Astrocyte of the hippocampus (primary cell): ENCODE measurements around the gene GSS.

Experiments
- DNase-seq: peaks from one replicate; pipeline ENCODE4 v3.0.0; 2011; ENCODE audit warnings: low read depth, low spot score

Gene GSS

DNA sequence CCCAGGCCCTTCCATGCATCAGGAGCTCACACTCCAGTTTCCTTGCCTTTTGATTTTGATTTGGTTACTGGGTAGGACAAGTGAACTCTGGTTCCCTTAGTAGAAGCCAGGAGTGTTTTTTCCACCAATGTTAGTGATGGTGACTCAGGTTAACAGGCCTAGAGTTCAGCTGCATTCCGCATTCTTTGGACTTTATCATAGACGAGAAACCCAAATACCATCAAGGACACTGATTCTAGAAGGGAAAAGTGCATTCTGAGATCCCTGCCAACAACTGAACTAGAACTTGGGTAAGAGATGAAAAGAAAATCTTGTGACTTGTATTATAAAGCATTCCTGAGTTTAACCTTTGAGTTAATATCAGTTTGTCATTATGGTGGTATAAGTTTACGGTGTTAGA is 8.9 kb downstream of the GSS start:
- no peak for DNase-seq

DNA sequence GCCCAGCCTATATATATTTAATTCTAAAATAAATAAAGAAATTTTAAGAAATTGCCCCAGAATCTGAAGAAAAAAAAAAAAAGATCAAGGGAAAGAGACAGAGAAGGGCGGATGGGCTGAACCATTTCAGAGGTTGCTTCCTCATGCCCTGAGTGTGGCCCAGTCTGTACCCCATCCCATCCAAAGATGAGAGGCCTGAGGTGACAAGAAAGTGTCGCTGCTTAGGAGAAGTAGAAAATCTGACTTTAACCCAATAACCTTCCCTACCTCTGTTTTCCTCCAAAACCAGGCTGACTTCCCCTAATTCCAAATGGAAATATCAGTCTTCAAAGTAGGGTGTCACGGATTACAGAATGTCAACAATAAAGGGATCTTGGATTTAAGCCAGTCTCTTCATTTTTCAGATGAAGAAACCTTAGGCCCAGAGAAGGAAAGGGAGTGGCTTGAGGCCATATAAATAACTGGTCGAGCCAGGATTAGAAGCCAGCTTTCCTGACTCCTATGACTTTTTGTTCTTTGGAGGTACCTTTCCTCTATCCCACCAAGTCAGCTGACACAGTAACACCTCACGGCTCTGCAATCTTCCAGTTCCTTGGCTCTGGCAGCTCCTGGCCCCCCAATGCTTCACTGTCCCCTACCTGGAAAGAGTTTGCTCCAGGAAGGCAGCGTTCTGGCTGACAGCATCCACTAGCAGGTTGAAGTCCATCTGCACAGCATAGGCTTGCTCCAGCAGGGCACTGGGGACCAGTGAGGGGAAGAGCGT is 10.1 kb downstream of the GSS start:
- DNase-seq, result no peak

DNA sequence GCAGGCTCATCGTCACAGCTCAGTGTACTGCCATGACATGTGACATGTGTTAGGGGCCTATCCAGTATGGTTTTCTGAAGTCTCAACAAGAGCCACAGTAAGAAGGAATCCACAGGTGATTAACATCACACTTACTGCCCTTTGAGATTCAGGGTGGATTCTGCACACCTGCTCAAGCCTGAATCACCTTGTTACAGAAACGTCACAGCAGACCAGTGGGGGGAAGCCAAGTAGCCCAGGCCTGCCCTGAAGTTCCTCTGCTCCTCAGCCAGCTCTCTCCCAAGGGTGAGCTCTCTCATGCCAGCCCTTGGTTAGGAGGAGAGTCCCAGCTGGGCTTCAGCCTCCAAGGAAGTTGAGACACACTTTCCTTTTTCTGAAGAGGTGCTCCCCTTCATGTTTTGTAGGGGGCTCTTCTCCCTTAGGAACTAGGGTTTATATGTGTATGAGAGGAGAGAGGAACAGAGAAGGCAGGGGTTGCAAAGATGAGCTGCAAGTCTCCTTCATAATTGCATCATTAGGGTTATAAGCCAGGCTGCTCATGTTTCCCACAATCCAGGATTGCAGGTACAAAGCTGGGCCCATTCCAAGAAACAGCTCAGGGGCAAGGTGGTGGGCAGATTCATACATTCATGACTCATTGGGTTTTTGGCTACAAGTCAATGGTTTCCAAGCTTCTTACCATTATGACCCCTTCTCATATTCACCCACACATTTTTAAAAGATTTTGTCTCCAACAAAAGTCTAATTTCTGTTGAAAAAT is 11.6 kb downstream of the GSS start:
- DNase-seq, result no peak

DNA sequence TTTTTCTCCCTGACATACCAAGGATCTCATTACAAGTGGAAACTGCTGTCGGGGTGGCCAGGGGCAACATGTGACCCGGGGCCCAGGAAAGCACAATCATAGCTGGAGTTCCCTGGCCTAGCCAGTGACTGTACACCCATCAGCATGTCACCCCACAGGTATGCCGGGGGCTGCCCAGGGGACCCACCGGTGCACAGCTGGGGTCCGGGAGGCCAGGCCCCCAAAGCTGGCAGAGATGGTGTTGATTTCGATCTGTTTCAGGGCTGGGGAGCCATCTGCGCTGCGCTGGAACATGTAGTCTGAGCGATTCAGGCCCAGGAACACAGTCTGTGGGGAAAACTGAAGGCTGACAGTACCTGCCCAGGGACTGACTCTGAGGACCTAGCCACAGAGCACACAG is 13.3 kb downstream of the GSS start:
- no peak for DNase-seq

DNA sequence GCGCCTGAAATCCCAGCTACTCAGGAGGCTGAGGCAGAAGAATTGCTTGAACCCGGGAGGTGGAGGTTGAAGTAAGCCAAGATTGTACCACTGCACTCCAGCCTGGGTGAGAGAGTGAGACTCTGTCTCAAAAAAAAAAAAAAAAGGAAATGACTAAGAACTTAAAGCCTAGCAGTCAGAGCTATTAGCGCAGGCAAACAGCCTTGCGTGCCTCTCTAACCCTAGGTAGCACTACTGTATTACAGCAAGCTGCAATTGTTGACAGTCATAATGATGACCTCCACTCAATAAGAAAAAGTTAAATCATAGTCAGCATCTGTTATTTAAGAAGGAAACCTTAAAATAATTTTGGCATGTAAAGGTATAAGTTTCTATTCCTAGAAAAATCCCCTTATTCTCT is 14.4 kb downstream of the GSS start:
- DNase-seq, result no peak

DNA sequence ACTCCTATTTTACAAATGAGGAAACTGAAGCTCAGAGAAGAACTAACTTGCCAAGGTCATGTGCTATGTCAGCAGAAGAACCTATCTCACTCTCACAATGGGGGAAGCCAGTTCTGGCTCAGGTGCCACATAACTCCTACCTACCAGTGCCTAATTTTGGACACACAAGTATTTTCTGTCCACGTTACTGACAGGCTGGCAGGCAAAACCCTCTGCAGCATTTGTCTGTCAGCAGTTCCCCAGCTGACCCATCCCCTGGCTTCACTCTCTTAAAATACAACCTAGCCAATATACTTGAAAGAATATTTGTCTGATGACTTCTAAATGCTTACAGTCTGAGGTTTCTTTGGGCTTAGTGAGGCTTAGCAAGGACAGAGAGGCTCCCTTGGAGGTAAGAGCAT is 15.5 kb downstream of the GSS start:
- DNase-seq, result no peak

DNA sequence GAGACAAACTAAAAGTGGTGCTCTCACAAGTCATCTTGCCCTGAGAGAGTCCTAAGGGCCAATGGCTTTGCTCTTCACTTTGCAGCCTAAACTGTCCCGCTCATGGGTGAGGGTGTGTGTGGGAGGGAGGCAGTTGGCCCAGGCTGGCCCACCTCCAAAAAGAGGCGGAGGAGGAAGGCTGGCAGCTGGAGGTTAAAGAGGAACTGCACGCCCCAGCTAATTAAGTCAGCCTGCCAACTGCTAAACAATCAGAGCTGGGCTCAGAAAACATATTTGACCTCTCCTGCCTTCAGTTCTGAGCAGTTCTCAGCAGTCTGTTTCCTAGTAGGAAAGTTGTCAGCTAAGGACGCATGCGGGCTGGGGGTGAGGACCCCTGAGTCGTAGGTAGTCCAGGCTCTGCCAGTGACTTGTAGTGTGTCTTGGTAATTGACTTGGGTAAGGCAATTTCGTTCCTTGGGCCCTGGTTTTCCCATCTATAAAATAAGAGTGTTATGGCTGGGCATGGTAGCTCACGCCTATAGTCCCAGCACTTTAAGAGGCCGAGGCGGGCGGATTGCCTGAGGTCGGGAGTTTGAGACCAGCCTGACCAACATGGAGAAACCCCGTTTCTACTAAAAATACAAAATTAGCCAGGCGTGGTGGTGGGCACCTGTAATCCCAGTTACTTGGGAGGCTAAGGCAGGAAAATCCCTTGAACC is 17.0 kb downstream of the GSS start:
- DNase-seq, result no peak

DNA sequence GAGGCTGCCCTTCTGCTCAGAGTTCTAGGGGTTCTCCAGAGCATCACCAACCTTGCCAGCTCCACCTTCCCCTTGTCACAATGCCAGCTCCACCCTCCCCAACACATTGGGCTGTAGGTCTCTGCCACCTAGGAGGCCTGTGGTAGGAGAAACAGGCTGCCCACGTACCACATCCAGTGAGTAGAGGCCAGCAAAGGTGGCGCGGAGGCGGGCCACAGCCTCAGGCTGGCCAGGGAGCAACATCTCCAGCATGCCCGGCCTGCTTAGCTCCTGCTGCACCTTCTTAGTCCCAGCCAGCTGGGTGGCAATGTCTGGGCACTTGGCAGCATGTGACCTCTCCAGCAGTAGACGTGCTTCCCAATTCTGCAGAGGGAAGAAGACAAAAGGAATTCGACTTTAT is 23.8 kb downstream of the GSS start:
- DNase-seq, result no peak

DNA sequence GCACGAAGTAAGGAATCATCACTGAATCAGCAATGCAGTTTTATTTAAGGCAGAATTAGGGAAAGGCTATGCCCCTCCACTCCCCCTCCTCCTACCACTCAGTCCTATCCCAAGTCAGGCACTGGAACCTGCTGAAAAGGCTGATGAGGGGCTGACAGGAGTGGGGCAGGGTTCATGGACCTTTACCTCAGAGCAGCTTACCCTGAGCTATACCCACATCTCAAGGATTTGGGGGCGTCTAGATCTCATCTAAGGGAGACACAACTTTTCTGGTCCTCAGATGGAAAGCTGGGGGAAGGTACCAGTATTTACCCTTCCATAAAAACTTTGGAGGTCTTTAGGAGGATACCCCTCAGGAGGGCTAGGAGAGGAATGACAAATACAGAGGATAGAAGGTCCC is 27.2 kb downstream of the GSS start:
- no peak for DNase-seq

DNA sequence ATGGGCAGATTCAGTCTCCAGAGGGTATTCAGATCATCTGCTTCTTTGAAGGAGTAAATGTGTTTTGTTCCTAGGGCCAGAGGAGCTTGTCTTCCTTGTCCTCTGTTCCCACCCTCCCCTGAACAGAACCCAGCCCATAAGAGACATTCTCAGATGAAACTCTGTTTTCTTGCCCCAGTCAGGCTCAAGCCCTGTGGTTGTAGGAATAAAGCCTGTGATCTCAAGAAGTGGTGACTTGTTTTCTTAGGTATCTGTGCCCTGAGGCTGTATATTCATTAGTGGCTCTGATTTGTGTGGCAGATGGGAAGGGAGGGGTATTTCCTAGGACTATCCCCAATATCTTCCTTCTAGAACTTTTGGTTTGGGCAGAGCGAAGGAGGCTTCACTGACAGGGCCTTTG is 27.9 kb downstream of the GSS start:
- DNase-seq, result peak; percentile 16

DNA sequence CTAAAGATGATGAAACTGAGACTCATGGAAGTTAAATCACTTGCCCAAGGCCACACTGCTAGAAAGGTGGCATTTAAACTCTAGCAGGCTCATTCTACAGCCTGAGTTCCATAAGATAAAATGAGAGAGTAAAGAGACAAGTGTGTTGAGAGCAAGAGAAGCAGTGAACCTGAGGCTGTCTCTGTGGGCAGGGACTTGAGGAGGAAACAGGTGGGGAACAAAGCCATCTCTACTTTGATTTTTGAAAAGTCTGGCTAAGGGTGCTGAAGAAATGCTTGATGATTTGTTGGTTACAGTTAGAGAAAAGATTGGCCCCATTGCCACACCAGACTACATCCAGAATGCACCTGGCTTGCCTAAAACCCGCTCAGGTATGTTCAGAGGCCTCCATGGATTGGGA is 29.0 kb downstream of the GSS start:
- no peak for DNase-seq

DNA sequence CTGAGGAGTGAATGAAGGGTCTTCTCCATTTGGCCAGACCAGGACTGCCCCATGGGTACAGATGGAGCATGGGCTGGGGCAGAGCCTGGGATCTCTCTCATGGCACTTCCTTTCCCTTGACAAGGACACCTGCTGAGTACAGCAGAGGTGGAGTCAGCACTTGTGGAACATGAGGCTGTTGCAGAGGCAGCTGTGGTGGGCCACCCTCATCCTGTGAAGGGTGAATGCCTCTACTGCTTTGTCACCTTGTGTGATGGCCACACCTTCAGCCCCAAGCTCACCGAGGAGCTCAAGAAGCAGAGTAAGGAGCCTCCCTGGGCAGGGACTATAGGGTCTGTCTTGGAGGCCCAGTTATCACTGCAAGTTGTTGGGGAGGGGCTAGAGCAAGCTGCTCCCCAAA is 29.6 kb downstream of the GSS start:
- DNase-seq, result no peak

DNA sequence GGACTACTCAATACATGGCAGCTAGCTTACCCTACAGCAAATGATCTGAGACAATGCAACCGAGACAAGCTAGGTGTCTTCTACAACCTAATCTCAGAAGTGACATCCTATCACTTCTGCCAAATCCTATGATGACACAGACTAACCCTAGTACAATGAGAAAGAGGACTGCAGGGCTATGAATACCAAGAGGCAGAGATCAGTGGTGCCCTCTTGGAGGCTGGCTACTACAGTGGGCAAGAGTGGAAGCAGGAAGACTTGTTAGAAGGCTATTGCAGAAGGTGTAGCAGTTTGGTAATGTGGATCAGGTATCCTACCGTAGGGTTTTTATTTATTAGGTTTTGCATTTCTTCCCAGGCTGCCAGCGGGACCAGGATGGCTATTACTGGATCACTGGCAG is 30.3 kb downstream of the GSS start:
- DNase-seq, result no peak

DNA sequence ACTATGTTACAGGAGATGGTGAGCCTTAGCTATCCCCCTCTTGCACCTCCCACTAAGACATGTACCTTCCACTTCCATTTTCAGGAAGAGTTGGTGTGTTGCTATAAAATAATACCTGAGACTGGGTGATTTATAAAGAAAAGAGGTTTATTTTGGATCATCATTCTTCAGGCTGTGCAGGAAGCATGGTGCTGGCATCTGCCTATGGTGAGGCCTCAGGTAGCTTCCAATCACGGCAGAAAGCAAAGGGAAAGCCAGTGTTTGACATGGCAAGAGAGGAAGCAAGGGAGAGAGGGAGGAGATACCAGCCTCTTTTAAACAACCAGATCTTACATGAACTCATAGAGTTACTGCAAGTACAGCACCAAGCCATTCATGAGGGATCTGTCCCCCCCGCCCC is 32.2 kb downstream of the GSS start:
- DNase-seq, result no peak

DNA sequence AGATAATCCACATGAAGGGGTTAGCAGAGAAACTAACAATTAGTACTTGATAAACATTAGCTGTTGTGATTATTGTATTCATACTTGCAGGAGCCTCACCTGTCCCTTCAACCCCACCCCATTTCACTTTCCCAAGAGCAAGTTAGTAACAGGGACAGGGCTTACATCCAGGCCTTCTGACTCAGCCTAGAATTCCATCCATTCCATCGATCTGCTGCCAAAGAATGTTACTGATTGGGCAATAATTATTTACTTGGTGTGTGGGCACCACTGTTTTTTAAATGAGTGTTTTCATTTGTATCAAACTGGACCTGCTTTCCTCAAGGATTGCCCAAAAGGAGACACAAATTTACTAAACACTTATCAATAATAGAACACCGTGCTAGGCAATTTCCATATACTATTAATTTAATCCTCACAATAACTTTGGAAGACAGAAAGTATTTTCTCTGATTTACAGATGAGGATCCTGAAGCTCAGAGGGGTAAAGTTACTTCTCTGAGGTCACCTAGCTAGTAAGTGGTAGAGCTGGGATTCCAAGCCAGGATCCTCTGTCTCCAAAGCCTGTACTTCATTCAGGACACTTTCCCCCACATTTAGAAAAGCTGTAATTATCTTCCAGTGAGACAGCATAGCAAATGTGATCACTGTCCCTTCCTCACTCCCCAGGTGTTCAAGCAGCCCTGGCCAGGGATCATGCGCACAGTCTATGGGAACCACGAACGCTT is 32.8 kb downstream of the GSS start:
- DNase-seq, result peak; percentile 91

DNA sequence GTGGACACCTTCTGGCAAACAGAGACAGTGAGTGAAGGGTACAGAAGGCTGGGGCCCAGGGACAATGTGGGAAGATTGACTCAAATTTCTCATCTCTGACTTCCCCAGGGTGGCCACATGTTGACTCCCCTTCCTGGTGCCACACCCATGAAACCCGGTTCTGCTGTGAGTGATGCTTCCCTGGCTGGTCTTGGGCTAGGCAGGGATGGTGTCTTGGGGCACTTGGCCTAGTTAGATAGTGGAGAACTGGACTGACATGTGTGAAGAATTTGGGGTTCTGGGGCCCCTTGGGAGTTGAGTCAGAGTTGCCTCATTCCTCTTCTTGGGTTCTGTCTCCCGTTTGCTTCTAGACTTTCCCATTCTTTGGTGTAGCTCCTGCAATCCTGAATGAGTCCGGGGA is 34.2 kb downstream of the GSS start:
- no peak for DNase-seq

DNA sequence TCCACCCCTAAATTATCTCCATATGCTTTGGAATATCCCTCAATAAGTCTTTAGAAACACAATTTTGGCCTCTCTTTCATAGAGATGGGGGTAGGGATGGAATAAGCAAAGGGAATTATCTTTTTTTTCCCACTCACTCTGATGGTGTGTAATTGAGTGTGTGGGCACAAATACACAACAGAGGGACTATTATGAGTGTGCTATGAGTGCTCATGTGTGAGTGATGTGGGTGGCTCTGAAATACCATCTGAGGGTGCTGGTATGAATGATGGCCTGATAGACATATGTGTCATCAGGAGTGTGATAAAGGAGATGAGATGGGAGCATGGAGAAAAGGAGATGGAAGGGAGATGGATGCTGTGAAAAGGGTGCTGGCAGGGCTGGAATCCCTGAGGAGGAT is 35.6 kb downstream of the GSS start:
- no peak for DNase-seq

DNA sequence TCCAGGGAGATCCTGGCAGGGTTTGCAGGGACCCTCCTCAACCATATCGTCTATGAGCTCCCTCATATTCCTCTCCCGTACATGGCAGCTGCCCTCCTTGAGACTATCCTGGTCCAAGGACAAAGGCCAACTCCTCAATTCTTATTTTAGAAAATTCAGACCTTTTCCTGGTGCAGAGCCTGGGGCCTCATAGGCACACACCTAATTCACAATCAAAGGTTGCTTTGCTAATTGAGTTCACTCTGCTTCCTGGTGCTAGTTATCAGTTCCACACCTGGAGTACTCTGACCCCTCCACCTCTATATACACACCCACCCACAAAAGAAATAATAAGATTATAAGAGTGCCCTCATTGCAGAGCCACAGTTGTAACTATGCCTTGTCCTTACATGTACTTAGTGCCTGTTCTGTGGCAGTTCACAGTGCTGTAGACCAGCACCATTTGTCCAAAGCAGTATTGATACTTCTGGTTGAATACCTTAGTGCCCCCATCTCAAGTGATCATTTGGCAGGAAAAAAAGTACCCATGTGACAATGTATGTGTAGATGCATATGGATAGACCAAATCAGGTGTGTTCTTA is 38.7 kb downstream of the GSS start:
- no peak for DNase-seq

DNA sequence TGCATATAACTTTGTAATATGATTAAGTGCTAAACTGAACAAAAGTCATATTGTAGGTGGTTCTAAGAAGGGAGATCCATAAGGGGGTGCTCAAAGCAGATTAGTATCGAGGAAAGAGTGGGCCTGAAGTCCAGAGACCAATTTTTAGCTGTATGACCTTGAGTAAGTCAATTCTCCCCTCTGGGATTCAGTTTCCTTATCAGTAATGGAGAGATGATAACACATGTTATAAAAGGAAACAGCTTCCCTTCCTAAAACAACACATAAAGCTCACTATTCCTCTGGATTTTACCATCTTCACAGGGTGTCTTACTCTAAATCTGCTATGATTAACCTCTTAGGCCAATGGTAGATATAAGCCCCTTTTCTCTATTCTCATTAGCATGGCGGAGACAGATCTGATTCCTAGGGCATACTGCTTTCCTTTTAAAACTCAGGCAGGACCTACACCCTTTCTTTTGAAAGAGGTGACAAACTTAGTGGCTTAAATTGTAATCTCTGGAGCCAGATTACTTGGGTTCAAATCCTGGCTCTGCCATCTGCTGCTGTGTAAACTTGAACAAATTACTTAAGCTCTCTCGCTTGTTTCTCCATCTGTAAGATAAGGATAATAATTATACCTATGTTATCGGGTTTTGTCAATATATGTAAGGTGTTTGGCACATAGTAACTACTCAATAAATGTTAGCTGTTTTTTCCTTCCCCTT is 39.7 kb downstream of the GSS start:
- no peak for DNase-seq

DNA sequence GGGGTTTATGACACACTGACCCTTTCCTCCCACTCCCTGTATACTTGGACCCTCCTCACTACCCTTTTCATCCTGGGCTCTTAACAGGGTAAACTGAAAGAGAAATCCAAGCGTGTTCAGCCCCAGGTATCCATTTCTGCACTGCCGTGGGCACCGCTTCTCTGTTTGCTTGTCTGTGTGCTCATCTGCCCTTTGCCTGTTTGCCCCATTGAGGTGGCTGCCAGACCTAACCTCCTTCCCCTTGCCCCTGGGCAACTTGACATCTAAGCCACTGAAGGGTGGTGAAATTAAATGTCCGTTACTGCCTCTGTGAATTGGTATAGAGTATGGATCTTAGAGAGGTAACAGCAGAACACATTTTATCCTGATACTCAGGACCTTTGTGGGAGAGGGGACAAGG is 40.5 kb downstream of the GSS start:
- DNase-seq, result no peak
